HT-29 (cell line): ENCODE data around the gene ABAT. TPM values are rescaled to one million over a fixed set of nuclear protein-coding genes. Genes with fewer than 3 reads are reported as not detected.
"Not testable (repeated sequence)": the region's sequence is repeated elsewhere in the genome, so short reads cannot be mapped to it uniquely, and the experiment has no call there.

Experiments used
- DNase-seq: peaks from one replicate; pipeline ENCODE4 v3.0.0-alpha.2; 2015; ENCODE audit warnings: low spot score
- total RNA-seq: library from RNA; depleted of rRNA; stranded (reverse); fragments of >200 nt; shearing (Covaris generic); gene quantifications from 2 replicates; pipeline ENCODE4 v1.2.3, GENCODE V29; 2014

The ABAT gene
- total RNA-seq, 1 experiment from 2014 or later, result 0.36 TPM

- DNase-seq, result no peak
These were observed 67.2 kb downstream of the ABAT start for GRCh38 chr16:8741636-8742035.

GRCh38 chr16:8742068-8742467, 67.7 kb downstream of the ABAT start:
- DNase-seq, result no peak

GRCh38 chr16:8748944-8749343, 74.5 kb downstream of the ABAT start:
- not testable (repeated sequence) for DNase-seq

GRCh38 chr16:8751481-8752311, 77.3 kb downstream of the ABAT start:
- DNase-seq, result no peak

GRCh38 chr16:8752706-8753105, 78.3 kb downstream of the ABAT start:
- no peak for DNase-seq

GRCh38 chr16:8753416-8754054, 79.1 kb downstream of the ABAT start:
- DNase-seq, result no peak

- DNase-seq, result no peak
These were observed 82.3 kb downstream of the ABAT start for GRCh38 chr16:8756755-8757154.

- no peak for DNase-seq
These were observed 83.6 kb downstream of the ABAT start for GRCh38 chr16:8758022-8758421.

- DNase-seq, result no peak
These were observed 85.6 kb downstream of the ABAT start for GRCh38 chr16:8760021-8760420.

GRCh38 chr16:8761078-8761477, 86.7 kb downstream of the ABAT start:
- DNase-seq, result no peak

GRCh38 chr16:8762254-8762653, 87.8 kb downstream of the ABAT start:
- DNase-seq, result no peak

GRCh38 chr16:8763083-8763482, 88.7 kb downstream of the ABAT start:
- no peak for DNase-seq

- DNase-seq, result no peak
These were observed 89.5 kb downstream of the ABAT start for GRCh38 chr16:8763899-8764298.

- DNase-seq, result no peak
These were observed 90.3 kb downstream of the ABAT start for GRCh38 chr16:8764525-8765250.

- no peak for DNase-seq
These were observed 92.8 kb downstream of the ABAT start for GRCh38 chr16:8767176-8767575.

- DNase-seq, result no peak
These were observed 93.9 kb downstream of the ABAT start for GRCh38 chr16:8768283-8768682.

GRCh38 chr16:8768692-8769091, 94.3 kb downstream of the ABAT start:
- DNase-seq, result no peak

GRCh38 chr16:8773537-8773936, 99.1 kb downstream of the ABAT start:
- DNase-seq, result no peak

- no peak for DNase-seq
These were observed 99.8 kb downstream of the ABAT start for GRCh38 chr16:8774208-8774607.

- DNase-seq, result no peak
These were observed 100.9 kb downstream of the ABAT start for GRCh38 chr16:8775359-8775758.

GRCh38 chr16:8776129-8776584, 101.7 kb downstream of the ABAT start:
- DNase-seq, result no peak

- no peak for DNase-seq
These were observed 102.8 kb downstream of the ABAT start for GRCh38 chr16:8777217-8777616.
